CD4-positive, alpha-beta T cell (primary cell): ENCODE measurements around the gene PHKA2. TPM values are rescaled to one million over a fixed set of nuclear protein-coding genes. Genes with fewer than 3 reads are reported as not detected.

ENCODE experiments used
- ATAC-seq: fragments of 200-7000 bp; cut with Tn5 transposase; one replicate; pipeline ENCODE4 v1.10.0; 2022; ENCODE audit warnings: mild to moderate bottlenecking; ENCODE audit not compliant: poor library complexity
- CTCF ChIA-PET: fragments of 350-600 bp; sonication (Branson Sonifier 250); formaldehyde crosslinking; loops from one replicate; lab custom pipeline; 2021; ENCODE audit warnings: antibody characterized with exemption, inconsistent platforms; lab: Charles Lee
- POLR2A ChIA-PET: fragments of 350-600 bp; sonication (Branson Sonifier 250); formaldehyde crosslinking; loops from one replicate; lab custom pipeline; 2021; ENCODE audit warnings: antibody characterized with exemption, inconsistent platforms; lab: Charles Lee
- DNase-seq, 14 experiments: peaks; one replicate each; pipeline ENCODE4 v3.0.0-alpha.2; 2013 to 2020; ENCODE audit warnings: mixed read lengths in 2 of 14
- H3K27ac ChIP-seq, 2 donors: one replicate each; pipeline versions ENCODE4 v1.5.1 to v1.7.0; 2013; ENCODE audit warnings: low read length in 2 of 2, low read depth in 1 of 2, mild to moderate bottlenecking in 1 of 2
- H3K27me3 ChIP-seq, 2 experiments: 1 replicate in 1 of 2; 2 replicates in 1 of 2; pipeline versions ENCODE4 v1.6.1 to v1.7.0; 2013; ENCODE audit warnings: low read length in 2 of 2, control low read depth in 1 of 2, mild to moderate bottlenecking in 1 of 2, moderate library complexity in 1 of 2; ENCODE audit not compliant: insufficient read depth in 2 of 2, control insufficient read depth in 1 of 2
- H3K36me3 ChIP-seq: one replicate; pipeline ENCODE4 v1.6.1; 2013; ENCODE audit warnings: low read length, control low read depth; ENCODE audit not compliant: insufficient read depth
- H3K4me1 ChIP-seq: one replicate; pipeline ENCODE4 v1.6.1; 2013; ENCODE audit warnings: low read length, control low read depth; ENCODE audit not compliant: insufficient read depth
- H3K4me3 ChIP-seq: one replicate; pipeline ENCODE4 v1.5.1; 2013; ENCODE audit warnings: mild to moderate bottlenecking, low read length, moderate library complexity
- H3K9me3 ChIP-seq, 2 experiments: 1 replicate in 1 of 2; 2 replicates in 1 of 2; pipeline versions ENCODE4 v1.6.1 to v1.7.0; 2013; ENCODE audit warnings: low read length in 2 of 2, mild to moderate bottlenecking in 2 of 2, control low read depth in 1 of 2, moderate library complexity in 1 of 2; ENCODE audit not compliant: control insufficient read depth in 1 of 2, insufficient read depth in 1 of 2
- H3K27ac Mint-ChIP-seq: one replicate; pipeline ENCODE4 v1.8.0; 2020; ENCODE audit warnings: mixed read lengths
- H3K27me3 Mint-ChIP-seq: one replicate; pipeline ENCODE4 v1.8.0; 2021; ENCODE audit warnings: mixed read lengths
- H3K36me3 Mint-ChIP-seq: one replicate; pipeline ENCODE4 v1.8.0; 2021; ENCODE audit warnings: low read depth, mixed read lengths
- H3K4me1 Mint-ChIP-seq: one replicate; pipeline ENCODE4 v1.8.0; 2021; ENCODE audit warnings: low read depth, mixed read lengths
- H3K4me3 Mint-ChIP-seq: one replicate; pipeline ENCODE4 v1.8.0; 2020; ENCODE audit warnings: mild to moderate bottlenecking, mixed read lengths
- H3K9me3 Mint-ChIP-seq: one replicate; pipeline ENCODE4 v1.8.0; 2020; ENCODE audit warnings: mixed read lengths
- CTCF ChIP-seq: fragments of 200-600 bp; IDR thresholded peaks from one replicate; pipeline ENCODE4 v1.8.0; 2022; ENCODE audit warnings: antibody characterized with exemption, mild to moderate bottlenecking
- intact Hi-C, 2 experiments: fragments of 100-400 bp; cut with DNase I in 1 of 2; cut with micrococcal nuclease in 1 of 2; formaldehyde crosslinking; loops; one replicate each; pipeline versions ENCODE4 v1.15.1 to v1.9.0; 2023 to 2025; cut with DNase I, micrococcal nuclease
- total RNA-seq, 174 experiments: library from RNA in 2 of 174; stranded (reverse) in 2 of 174; gene quantifications; one replicate each; pipeline ENCODE4 v1.2.3 and lab custom pipeline; 2021 to 2026

The PHKA2 gene
- total RNA-seq, 2 experiments from 2014 or later: 28.5 to 31.4 TPM

- ChIA-PET CTCF (no interaction called here), POLR2A (no interaction called here)
- TF ChIP-seq CTCF: no peak
These were observed 109.2 kb downstream of the PHKA2 start for GRCh38 chrX:18874560-18875255.

GRCh38 chrX:18873836-18874235 is 110.1 kb downstream of the PHKA2 start:
- ChIA-PET POLR2A (no interaction called here), CTCF (no interaction called here)
- no peaks in the 10 kb centered on the region for H3K9me3 Mint-ChIP-seq
- H3K4me3 ChIP-seq: no peak overlapping the region
- peaks cover 0 to 2% of the 10 kb centered on the region in 2 experiments for H3K27me3 ChIP-seq
- H3K36me3 ChIP-seq: no peaks in the 10 kb centered on the region
- no peaks in the 10 kb centered on the region for H3K9me3 ChIP-seq
- H3K27ac ChIP-seq: no peak overlapping the region
- no peak overlapping the region for H3K4me3 Mint-ChIP-seq
- peaks cover 2% of the 10 kb centered on the region for H3K4me1 ChIP-seq
- intact Hi-C loops: no loop called here
- no peak for TF ChIP-seq CTCF
- H3K4me1 Mint-ChIP-seq: no peaks in the 10 kb centered on the region
- H3K27ac Mint-ChIP-seq: no peak overlapping the region
- DNase-seq (no peak), ATAC-seq (no peak)
- no peaks in the 10 kb centered on the region for H3K36me3 Mint-ChIP-seq
- H3K27me3 Mint-ChIP-seq: no peaks in the 10 kb centered on the region

More at GRCh38 chrX:18874560-18875255, 109.2 kb downstream of the PHKA2 start:
- Histone ChIP-seq H3K27ac (no peak overlapping the region), H3K36me3 (no peaks in the 10 kb centered on the region), H3K9me3 (no peaks in the 10 kb centered on the region), H3K4me1 (peaks cover 2% of the 10 kb centered on the region), H3K27me3 (peaks cover 0 to 2% of the 10 kb centered on the region in 2 experiments), H3K4me3 (no peak overlapping the region)
- Mint-ChIP-seq H3K27ac (no peak overlapping the region), H3K4me3 (no peak overlapping the region), H3K36me3 (no peaks in the 10 kb centered on the region), H3K27me3 (no peaks in the 10 kb centered on the region), H3K4me1 (no peaks in the 10 kb centered on the region), H3K9me3 (no peaks in the 10 kb centered on the region)
- DNase-seq (no peak), ATAC-seq (no peak)
- intact Hi-C loops: no loop called here

GRCh38 chrX:18873189-18873791 is 110.6 kb downstream of the PHKA2 start:
- intact Hi-C loops: no loop called here
- no peak for ATAC-seq
- Mint-ChIP-seq H3K4me1 (no peaks in the 10 kb centered on the region), H3K36me3 (no peaks in the 10 kb centered on the region), H3K4me3 (no peak overlapping the region), H3K27me3 (no peaks in the 10 kb centered on the region), H3K27ac (no peak overlapping the region), H3K9me3 (no peaks in the 10 kb centered on the region)
- no peak for DNase-seq
- no peak for TF ChIP-seq CTCF
- Histone ChIP-seq H3K36me3 (no peaks in the 10 kb centered on the region), H3K4me3 (no peak overlapping the region), H3K4me1 (peaks cover 2% of the 10 kb centered on the region), H3K27ac (no peak overlapping the region), H3K27me3 (peaks cover 0 to 2% of the 10 kb centered on the region in 2 experiments), H3K9me3 (no peaks in the 10 kb centered on the region)
- ChIA-PET POLR2A (no interaction called here), CTCF (no interaction called here)
